ENCODE measurements around the gene ADGRL2.

The ADGRL2 gene

GRCh38 chr1:81982523-81982922 lies 181.8 kb downstream of the ADGRL2 start:
- no peak for DNase-seq

GRCh38 chr1:81989524-81989923 lies 188.8 kb downstream of the ADGRL2 start:
- no peak for DNase-seq

DNA sequence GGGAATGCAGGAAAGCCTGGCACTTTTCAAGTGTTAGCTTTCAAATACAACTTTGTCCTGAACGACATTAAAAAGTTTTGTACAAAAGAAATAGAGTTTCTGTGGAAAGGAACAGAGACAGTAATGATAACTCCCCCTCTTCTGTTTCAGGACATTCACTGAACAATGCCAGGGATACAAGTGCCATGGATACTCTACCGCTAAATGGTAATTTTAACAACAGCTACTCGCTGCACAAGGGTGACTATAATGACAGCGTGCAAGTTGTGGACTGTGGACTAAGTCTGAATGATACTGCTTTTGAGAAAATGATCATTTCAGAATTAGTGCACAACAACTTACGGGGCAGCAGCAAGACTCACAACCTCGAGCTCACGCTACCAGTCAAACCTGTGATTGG lies 189.5 kb downstream of the ADGRL2 start:
- DNase-seq, result no peak

- DNase-seq, result no peak
Observed at GRCh38 chr1:81998165-81998564, 197.4 kb downstream of the ADGRL2 start.

- DNase-seq, result no peak
Observed at GRCh38 chr1:81999364-81999763, 198.6 kb downstream of the ADGRL2 start.

- DNase-seq, result no peak
Observed at GRCh38 chr1:82000221-82000620, 199.5 kb downstream of the ADGRL2 start.

DNA sequence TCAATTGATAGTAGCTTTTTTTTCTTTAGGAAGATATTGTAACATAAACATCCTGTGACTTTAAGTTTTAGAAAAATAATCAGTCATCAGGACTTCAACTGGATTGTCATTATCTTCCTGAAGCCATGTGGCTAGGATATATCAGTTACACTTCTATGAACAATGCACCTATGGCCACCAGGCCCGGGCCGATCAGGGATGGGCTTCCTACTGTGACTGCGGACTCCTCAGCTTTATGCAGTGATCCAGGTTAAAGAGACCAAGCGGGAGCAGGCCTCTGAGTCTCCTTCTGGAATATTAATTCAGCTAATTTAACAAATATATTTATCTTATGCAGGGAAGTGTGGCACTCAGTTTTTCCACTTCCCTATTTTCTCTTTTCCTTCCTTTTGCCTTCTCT lies 200.6 kb downstream of the ADGRL2 start:
- no peak for DNase-seq

GRCh38 chr1:82007804-82008203 lies 207.1 kb downstream of the ADGRL2 start:
- DNase-seq, result no peak

- no peak for DNase-seq
Observed at GRCh38 chr1:82013702-82014101, 213.0 kb downstream of the ADGRL2 start.

GRCh38 chr1:82015444-82015843 lies 214.7 kb downstream of the ADGRL2 start:
- DNase-seq, result no peak

DNA sequence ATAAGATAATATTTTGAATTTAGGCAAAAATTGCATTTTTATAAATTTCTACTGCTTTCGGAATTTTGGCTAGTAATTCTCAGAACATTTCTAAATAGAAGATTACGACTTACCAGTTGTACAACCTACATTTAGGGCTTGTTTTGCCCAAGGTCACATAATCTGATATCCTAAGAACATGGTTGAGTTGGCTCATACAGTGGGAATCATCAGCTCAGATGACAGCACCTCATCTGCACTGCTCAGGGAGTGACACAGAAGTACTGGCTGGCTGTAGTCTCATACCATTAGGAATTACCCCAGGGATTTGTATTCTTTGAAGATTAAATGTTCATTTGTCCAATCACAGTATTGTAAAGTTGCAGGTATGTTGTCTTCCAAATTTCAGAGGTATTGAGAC lies 217.6 kb downstream of the ADGRL2 start:
- DNase-seq, result no peak

DNA sequence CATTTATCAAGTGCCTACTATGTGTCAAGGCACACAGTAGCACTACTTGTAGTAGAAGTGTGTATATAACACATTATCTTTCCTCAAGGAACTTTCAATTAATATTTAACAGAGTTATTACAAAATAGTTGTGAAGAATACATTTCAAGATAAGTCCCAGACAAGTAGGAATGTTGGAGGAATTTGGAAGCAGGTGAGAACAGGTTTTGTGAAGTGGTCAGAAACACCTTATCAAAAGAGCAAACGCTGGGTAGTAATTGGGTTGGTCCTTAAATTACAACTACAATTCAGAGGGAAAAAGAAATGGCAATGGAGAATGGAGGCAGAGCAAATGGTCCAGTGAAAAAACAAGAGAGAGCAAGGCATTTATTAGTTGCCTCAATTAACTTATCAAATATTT lies 218.8 kb downstream of the ADGRL2 start:
- DNase-seq, result no peak

DNA sequence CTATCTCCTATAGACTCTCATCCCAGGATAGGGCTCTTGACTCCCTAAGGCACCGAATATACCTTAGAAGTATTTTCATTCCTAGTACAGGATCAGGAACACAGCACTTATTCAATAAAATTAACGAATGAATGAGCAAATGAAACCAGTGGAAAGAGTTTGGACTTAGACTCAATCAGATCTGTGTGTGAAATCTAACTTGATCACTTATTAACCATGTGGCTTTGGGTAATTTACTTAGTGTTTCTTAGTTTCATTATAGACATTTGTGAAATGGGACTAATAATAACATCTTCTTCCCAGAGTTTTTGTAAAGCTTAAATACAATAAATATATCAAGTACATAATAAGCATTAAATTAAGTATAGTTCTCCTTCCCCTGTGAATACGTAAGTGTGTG lies 230.1 kb downstream of the ADGRL2 start:
- DNase-seq, result no peak

- no peak for DNase-seq
Observed at GRCh38 chr1:82032068-82032467, 231.3 kb downstream of the ADGRL2 start.

- DNase-seq, result no peak
Observed at GRCh38 chr1:82034812-82035211, 234.1 kb downstream of the ADGRL2 start.

All from hypothalamus (tissue), 51 donors.